Hepatocyte (in vitro differentiated cells): Measurements from ENCODE around the gene SLC39A1. TPM values are rescaled to one million over a fixed set of nuclear protein-coding genes. Genes with fewer than 3 reads are reported as not detected.
"Not testable (repeated sequence)": the region's sequence is repeated elsewhere in the genome, so short reads cannot be mapped to it uniquely, and the experiment has no call there.

Source experiments
- DNase-seq: peaks from one replicate; pipeline ENCODE4 v3.0.0-alpha.2; 2016; ENCODE audit warnings: low spot score
- H2AFZ ChIP-seq: fragments of 200-600 bp; sonication (generic); 2 replicates; pipeline ENCODE4 v1.6.0; 2016; ENCODE audit warnings: antibody characterized with exemption, mild to moderate bottlenecking
- H3K27ac ChIP-seq: fragments of 200-600 bp; sonication (generic); 2 replicates; pipeline ENCODE4 v1.5.1; 2016; ENCODE audit warnings: mild to moderate bottlenecking
- H3K27me3 ChIP-seq: fragments of 200-600 bp; sonication (generic); 2 replicates; pipeline ENCODE4 v1.6.1; 2016
- H3K36me3 ChIP-seq: fragments of 200-600 bp; sonication (generic); replicated peaks from 2 replicates; pipeline ENCODE4 v1.5.1; 2016; ENCODE audit warnings: low read depth; ENCODE audit not compliant: insufficient read depth
- H3K4me1 ChIP-seq: fragments of 200-600 bp; sonication (generic); 2 replicates; pipeline ENCODE4 v1.5.1; 2016; ENCODE audit warnings: mild to moderate bottlenecking, moderate library complexity; ENCODE audit not compliant: insufficient read depth
- H3K4me2 ChIP-seq: fragments of 200-600 bp; sonication (generic); 2 replicates; pipeline ENCODE4 v1.6.0; 2016
- H3K4me3 ChIP-seq: fragments of 200-600 bp; sonication (generic); 2 replicates; pipeline ENCODE4 v1.5.1; 2016; ENCODE audit warnings: mild to moderate bottlenecking
- H3K79me2 ChIP-seq: fragments of 200-600 bp; sonication (generic); 2 replicates; pipeline ENCODE4 v1.6.0; 2017; ENCODE audit warnings: mild to moderate bottlenecking
- H3K9me2 ChIP-seq: fragments of 200-600 bp; sonication (generic); replicated peaks from 2 replicates; pipeline ENCODE4 v1.6.0; 2017; ENCODE audit warnings: mild to moderate bottlenecking; ENCODE audit not compliant: insufficient read depth
- H3K9me3 ChIP-seq: fragments of 200-600 bp; sonication (generic); 2 replicates; pipeline ENCODE4 v1.5.1; 2016; ENCODE audit warnings: low read depth, mild to moderate bottlenecking
- H4K20me1 ChIP-seq: fragments of 200-600 bp; sonication (generic); 2 replicates; pipeline ENCODE4 v1.6.0; 2016; ENCODE audit warnings: mild to moderate bottlenecking; ENCODE audit not compliant: insufficient read depth, poor library complexity, severe bottlenecking
- CTCF ChIP-seq: fragments of 200-600 bp; sonication (generic); IDR thresholded peaks from 2 replicates; pipeline ENCODE4 v1.5.1; 2016; ENCODE audit warnings: antibody characterized with exemption, mild to moderate bottlenecking; ENCODE audit not compliant: poor library complexity
- EZH2 ChIP-seq: fragments of 200-600 bp; sonication (generic); IDR thresholded peaks from 2 replicates; pipeline ENCODE4 v1.6.1; 2016; ENCODE audit warnings: antibody characterized with exemption, mild to moderate bottlenecking, borderline replicate concordance
- EZH2phosphoT487 ChIP-seq: fragments of 200-600 bp; sonication (generic); IDR thresholded peaks from one replicate; pipeline ENCODE4 v1.6.1; 2018; ENCODE audit warnings: antibody characterized with exemption, mild to moderate bottlenecking, low read depth, moderate library complexity; ENCODE audit not compliant: unreplicated experiment, severe bottlenecking
- WGBS: methylation state at CpG from one replicate; pipeline ENCODE4 v1.1.6; 2016; ENCODE audit warnings: low lambda C conversion rate; ENCODE audit errors: missing lambda C conversion rate; 5-methylcytosine and 5-hydroxymethylcytosine counted together
- microRNA-seq: library from miRNA; unstranded; fragments of <30 nt; microRNA quantifications from one replicate; pipeline ENCODE4, GENCODE V29; 2017
- polyA plus RNA-seq: library from polyadenylated mRNA; unstranded; fragments of >200 nt; fragmentation: Nextera tagmentation; extraction: Ambion mirVana; gene quantifications from 2 replicates; pipeline ENCODE4 v1.2.1, GENCODE V29; 2016
- small RNA-seq: library from RNA; depleted of rRNA; stranded (forward); fragments of <200 nt; gene quantifications from one replicate; pipeline ENCODE3, GENCODE V24; 2014
- total RNA-seq: library from RNA; depleted of rRNA; stranded (reverse); fragments of >200 nt; gene quantifications from 2 replicates; pipeline ENCODE4 v1.2.3, GENCODE V29; 2014

SLC39A1 gene
- total and polyA plus RNA-seq, 2 experiments from 2014 or later = 158 to 163 TPM

GRCh38 chr1:153912349-153912748 lies 51.0 kb downstream of the SLC39A1 start:
- WGBS = 87% methylated on average over 2 of the region's 2 CpGs
- no peak for DNase-seq
- Histone ChIP-seq H3K36me3 (no peaks in the 10 kb centered on the region), H3K4me2 (no peak overlapping the region), H3K4me1 (no peaks in the 10 kb centered on the region), H4K20me1 (peaks cover 87% of the 10 kb centered on the region), H3K9me3 (no peaks in the 10 kb centered on the region), H3K79me2 (peaks cover 100% of the 10 kb centered on the region), H2AFZ (no peak overlapping the region), H3K27me3 (no peaks in the 10 kb centered on the region), H3K4me3 (no peak overlapping the region), H3K27ac (no peak overlapping the region), H3K9me2 (no peaks in the 10 kb centered on the region)
- TF ChIP-seq CTCF = no peak
- TF ChIP-seq EZH2phosphoT487 = no peak
- no peak for TF ChIP-seq EZH2

- not testable (repeated sequence) for H3K9me3 ChIP-seq, H3K36me3 ChIP-seq, H3K4me2 ChIP-seq, H3K27ac ChIP-seq, H3K4me1 ChIP-seq, DNase-seq, H3K9me2 ChIP-seq, H3K4me3 ChIP-seq, H3K27me3 ChIP-seq, H2AFZ ChIP-seq
- WGBS = 96% methylated on average over 6 of the region's 6 CpGs
- H3K79me2 ChIP-seq = peaks cover 100% of the 10 kb centered on the region
- peaks cover 83% of the 10 kb centered on the region for H4K20me1 ChIP-seq
These were observed 52.8 kb downstream of the SLC39A1 start for GRCh38 chr1:153910560-153910959.

Small RNA genes lying within 50 kb of the gene (microRNA-seq; reads per million reads assigned to microRNA genes)
- 1.8 reads per million for gene MIR6737

Small RNA genes lying within 50 kb of the gene (small RNA-seq; reads per million reads assigned to genes)
- gene MIR6737 = 0.12 reads per million

Other genes starting within 250 kb of the SLC39A1 start
- 39.1 and 42.3 TPM in 2 replicates for gene INTS3, start 235.5 kb downstream of the SLC39A1 start, total RNA-seq
- 37.1 and 51.3 TPM in 2 replicates for gene INTS3, start 235.5 kb downstream of the SLC39A1 start, polyA plus RNA-seq
- gene SLC27A3, start 188.1 kb downstream of the SLC39A1 start, total RNA-seq = 21.5 and 22.8 TPM in 2 replicates
- gene SLC27A3, start 188.1 kb downstream of the SLC39A1 start, polyA plus RNA-seq = 37.2 and 38.1 TPM in 2 replicates
- 7.4 and 11.7 TPM in 2 replicates for gene GATAD2B, start 40.6 kb downstream of the SLC39A1 start, total RNA-seq
- 5.4 TPM in 2 replicates for gene GATAD2B, start 40.6 kb downstream of the SLC39A1 start, polyA plus RNA-seq
- gene DENND4B, start 16.8 kb downstream of the SLC39A1 start, total RNA-seq = 8.8 and 15.4 TPM in 2 replicates
- 22.3 and 30.6 TPM in 2 replicates for gene DENND4B, start 16.8 kb downstream of the SLC39A1 start, polyA plus RNA-seq
- gene CRTC2, start 4.9 kb downstream of the SLC39A1 start, total RNA-seq = 7.6 and 10.5 TPM in 2 replicates
- gene CRTC2, start 4.9 kb downstream of the SLC39A1 start, polyA plus RNA-seq = 27.1 and 28.0 TPM in 2 replicates
- 10.9 and 15.1 TPM in 2 replicates for gene CREB3L4, start 4.4 kb upstream of the SLC39A1 start, total RNA-seq
- gene CREB3L4, start 4.4 kb upstream of the SLC39A1 start, polyA plus RNA-seq = 8.6 and 16.6 TPM in 2 replicates
- 213 and 240 TPM in 2 replicates for gene JTB, start 14.1 kb upstream of the SLC39A1 start, total RNA-seq
- 215 and 217 TPM in 2 replicates for gene JTB, start 14.1 kb upstream of the SLC39A1 start, polyA plus RNA-seq
- 25.9 and 39.6 TPM in 2 replicates for gene RAB13, start 22.8 kb upstream of the SLC39A1 start, total RNA-seq
- gene RAB13, start 22.8 kb upstream of the SLC39A1 start, polyA plus RNA-seq = 98.7 and 125 TPM in 2 replicates
- gene RPS27, start 27.2 kb upstream of the SLC39A1 start, total RNA-seq = 2,478 and 2,548 TPM in 2 replicates
- gene RPS27, start 27.2 kb upstream of the SLC39A1 start, polyA plus RNA-seq = 1,603 and 1,696 TPM in 2 replicates
- 0.03 and 0.04 TPM in 2 replicates for gene NUP210L, start 191.5 kb upstream of the SLC39A1 start, total RNA-seq
- not detected in 2 replicates for gene NUP210L, start 191.5 kb upstream of the SLC39A1 start, polyA plus RNA-seq
- gene TPM3, start 228.6 kb upstream of the SLC39A1 start, total RNA-seq = 440 and 441 TPM in 2 replicates
- 302 and 321 TPM in 2 replicates for gene TPM3, start 228.6 kb upstream of the SLC39A1 start, polyA plus RNA-seq
- not detected in 2 replicates for gene CFAP141, start 242.8 kb upstream of the SLC39A1 start, total RNA-seq
- gene CFAP141, start 242.8 kb upstream of the SLC39A1 start, polyA plus RNA-seq = not detected in 2 replicates